ENCODE measurements around the gene PPHLN1.

PPHLN1 gene, protein sequence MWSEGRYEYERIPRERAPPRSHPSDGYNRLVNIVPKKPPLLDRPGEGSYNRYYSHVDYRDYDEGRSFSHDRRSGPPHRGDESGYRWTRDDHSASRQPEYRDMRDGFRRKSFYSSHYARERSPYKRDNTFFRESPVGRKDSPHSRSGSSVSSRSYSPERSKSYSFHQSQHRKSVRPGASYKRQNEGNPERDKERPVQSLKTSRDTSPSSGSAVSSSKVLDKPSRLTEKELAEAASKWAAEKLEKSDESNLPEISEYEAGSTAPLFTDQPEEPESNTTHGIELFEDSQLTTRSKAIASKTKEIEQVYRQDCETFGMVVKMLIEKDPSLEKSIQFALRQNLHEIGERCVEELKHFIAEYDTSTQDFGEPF

DNA sequence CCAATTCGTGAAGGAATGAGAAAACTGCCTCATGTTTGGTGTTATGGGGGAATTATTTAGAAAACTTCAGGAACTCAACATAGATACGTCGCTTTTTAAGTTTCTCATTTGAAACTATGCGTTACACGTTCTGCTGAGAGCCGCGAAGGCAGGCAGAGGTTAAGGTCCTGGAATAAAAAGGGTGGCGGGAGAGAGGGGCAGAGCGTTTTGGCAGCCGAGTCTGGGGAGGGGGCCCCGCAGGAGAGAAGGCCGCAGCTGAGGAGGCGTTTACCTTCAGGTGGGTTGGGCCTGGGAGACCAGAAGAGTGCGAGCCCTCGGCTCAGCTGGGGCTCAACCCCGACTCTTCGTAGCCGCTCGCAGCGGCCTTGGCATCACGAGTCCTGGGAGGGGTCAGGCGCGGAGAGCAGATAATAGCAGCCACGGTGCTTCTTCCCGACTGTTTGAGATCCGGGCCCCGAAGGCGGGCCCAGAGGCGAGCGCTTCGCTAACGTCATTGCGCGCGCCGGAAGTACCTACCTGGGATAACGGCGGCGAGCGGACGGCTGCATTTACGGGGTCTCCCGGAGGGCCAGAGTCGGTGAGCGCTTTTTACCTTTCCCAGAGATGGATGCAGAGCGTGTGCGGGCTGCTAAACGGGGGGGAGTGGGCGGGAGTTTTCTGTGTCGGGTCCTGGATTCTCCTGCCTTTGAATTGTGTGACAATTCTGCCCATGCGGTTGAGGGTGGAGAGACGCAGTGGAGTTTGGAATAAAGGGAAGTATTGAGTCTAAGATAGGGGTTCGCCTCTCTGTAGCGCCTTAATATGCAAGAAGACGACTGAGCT, at the start of gene PPHLN1, which contains the start of gene ZCRB1:
Gene PPHLN1, plus strand, starts transcription at position 515 of the 822 bp plus-strand sequence. CDS start 9,736 bp downstream, outside the sequence.
Gene ZCRB1, minus strand, starts transcription at position 442 of the 822 bp plus-strand sequence. CDS start 1,992 bp downstream, outside the sequence.
- TF ChIP-seq, protein P1, sequence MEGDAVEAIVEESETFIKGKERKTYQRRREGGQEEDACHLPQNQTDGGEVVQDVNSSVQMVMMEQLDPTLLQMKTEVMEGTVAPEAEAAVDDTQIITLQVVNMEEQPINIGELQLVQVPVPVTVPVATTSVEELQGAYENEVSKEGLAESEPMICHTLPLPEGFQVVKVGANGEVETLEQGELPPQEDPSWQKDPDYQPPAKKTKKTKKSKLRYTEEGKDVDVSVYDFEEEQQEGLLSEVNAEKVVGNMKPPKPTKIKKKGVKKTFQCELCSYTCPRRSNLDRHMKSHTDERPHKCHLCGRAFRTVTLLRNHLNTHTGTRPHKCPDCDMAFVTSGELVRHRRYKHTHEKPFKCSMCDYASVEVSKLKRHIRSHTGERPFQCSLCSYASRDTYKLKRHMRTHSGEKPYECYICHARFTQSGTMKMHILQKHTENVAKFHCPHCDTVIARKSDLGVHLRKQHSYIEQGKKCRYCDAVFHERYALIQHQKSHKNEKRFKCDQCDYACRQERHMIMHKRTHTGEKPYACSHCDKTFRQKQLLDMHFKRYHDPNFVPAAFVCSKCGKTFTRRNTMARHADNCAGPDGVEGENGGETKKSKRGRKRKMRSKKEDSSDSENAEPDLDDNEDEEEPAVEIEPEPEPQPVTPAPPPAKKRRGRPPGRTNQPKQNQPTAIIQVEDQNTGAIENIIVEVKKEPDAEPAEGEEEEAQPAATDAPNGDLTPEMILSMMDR (IDR thresholded peaks at IDR 0.05; ENCODE audit: insufficient read depth, low read depth, low read length, missing control alignments): no peak
- peak within 1 kb of the TSS; percentile 82 for H3K4me3 ChIP-seq (ENCODE audit: low read depth, low read length)
- DNase-seq (ENCODE audit: low read depth): peak; percentile 86

DNA sequence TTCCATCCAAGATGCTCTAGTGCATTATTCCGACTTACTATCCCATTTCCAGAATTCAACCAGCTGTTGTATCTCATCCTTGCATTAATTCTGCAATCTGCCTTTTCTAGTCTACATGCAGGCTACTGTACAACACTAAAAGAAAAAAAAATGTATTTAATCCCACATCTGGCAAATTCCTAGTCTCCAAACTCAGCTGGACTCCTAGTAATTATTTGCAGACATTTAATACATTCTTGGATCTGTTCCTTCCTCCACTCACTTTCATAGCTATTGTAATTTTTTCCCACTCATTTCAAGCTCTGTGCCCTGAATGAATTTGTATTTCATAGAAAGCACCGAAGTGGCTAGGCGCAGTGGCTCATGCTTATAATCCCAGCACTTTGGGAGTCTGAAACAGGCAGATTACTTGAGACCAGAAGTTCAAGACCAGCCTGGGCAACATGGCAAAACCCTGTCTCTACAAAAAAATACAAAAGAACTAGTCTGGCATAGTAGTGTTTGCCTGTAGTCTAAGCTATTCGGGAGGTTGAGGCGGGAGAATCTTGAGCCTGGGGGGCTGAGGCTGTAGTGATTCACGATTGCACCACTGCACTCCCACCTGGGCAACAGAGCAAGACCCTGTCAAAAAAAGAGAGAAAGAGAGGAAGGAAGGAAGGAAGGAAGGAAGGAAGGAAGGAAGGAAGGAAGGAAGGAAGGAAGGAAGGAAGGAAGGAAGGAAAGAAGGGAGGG, 48.4 kb upstream of the PPHLN1 start:
- DNase-seq (ENCODE audit: low read depth): no peak
- TF ChIP-seq, protein P1 (IDR thresholded peaks at IDR 0.05; ENCODE audit: insufficient read depth, low read depth, low read length, missing control alignments): no peak
- H3K4me3 ChIP-seq (ENCODE audit: low read depth, low read length): no peak overlapping the region

DNA sequence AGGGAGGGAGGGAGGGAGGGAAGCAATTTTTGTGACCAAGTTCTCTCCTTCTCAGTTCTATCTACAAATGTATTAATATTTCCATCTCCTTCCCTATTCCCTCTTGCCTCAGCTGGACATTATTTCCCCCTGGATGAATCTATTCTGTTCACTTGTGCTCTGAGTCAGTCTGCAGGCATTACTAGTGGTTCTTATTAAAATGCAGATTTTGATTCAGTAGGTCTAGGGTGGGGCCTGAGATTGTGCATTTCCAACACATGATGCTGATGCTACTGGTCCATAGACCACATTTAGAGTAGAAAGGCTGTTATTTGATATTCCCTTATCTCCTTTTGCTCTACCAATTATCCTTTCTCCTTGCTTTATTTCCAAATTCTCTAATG, 47.8 kb upstream of the PPHLN1 start:
- no peak for DNase-seq (ENCODE audit: low read depth)
- H3K4me3 ChIP-seq (ENCODE audit: low read depth, low read length): no peak overlapping the region
- TF ChIP-seq, protein P1 (IDR thresholded peaks at IDR 0.05; ENCODE audit: insufficient read depth, low read depth, low read length, missing control alignments): no peak

DNA sequence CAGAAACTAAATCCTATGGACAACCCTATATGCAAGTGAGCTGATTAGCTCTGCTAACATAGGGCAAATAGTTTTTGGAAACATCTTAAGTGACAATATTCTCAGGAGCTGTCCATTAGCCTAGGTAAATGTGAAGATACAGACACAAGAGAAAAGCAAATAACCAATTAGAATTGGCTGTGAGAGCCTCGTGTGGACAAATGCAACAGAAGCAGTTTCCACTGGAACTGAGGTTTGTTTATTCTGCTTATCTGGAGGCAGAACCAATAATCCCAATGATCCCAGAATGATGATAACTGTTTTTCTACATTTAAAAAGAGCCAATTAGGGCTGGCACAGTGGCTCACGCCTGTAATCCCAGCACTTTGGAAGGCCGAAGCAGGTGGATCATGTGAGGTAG, 44.7 kb upstream of the PPHLN1 start:
- H3K4me3 ChIP-seq (ENCODE audit: low read depth, low read length): no peak overlapping the region
- TF ChIP-seq, protein P1 (IDR thresholded peaks at IDR 0.05; ENCODE audit: insufficient read depth, low read depth, low read length, missing control alignments): no peak
- DNase-seq (ENCODE audit: low read depth): no peak

DNA sequence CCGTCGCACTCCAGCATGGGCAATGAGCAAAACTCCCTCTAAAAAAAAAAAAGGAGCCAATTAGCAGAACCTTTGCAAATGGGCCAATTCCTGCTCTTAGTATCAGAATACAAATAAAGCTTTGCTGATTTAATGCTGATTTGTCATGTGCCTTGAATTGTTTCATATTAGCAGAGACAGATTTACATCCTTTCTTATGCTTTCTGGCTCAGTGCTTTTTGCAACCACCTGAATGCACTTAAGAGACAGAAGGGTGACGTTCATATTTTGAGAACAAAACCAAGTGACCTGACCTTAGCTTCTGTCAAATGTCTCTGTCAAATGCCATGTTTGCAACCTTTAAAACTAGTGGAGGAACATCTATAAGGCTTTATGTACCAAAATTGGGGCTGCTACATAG, 44.1 kb upstream of the PPHLN1 start:
- no peak for DNase-seq (ENCODE audit: low read depth)
- TF ChIP-seq, protein P1 (IDR thresholded peaks at IDR 0.05; ENCODE audit: insufficient read depth, low read depth, low read length, missing control alignments): no peak
- no peak overlapping the region for H3K4me3 ChIP-seq (ENCODE audit: low read depth, low read length)

DNA sequence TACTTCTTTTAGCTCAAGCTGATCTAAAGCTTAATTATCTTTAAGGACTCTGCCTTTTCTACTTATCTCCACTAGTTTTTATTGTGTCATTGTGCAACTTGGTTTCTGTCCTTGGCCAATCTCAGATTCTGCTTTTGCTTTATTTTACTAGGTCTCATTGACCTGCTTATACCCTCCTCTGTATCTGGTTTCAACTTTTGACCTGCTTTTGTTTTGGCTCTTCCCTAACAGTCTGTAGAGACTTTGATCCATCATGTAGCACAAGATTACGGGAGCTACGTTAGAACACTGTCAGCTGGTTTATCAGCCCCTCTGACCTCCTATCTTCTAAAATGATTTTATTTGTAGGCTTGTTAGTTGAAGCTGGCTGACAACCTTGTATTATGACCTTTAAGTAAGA, 43.7 kb upstream of the PPHLN1 start:
- no peak for DNase-seq (ENCODE audit: low read depth)
- H3K4me3 ChIP-seq (ENCODE audit: low read depth, low read length): no peak overlapping the region
- TF ChIP-seq, protein P1 (IDR thresholded peaks at IDR 0.05; ENCODE audit: insufficient read depth, low read depth, low read length, missing control alignments): no peak

Measured in GM12865 (cell line).